GM13977 (cell line): ENCODE results near the gene KIR2DL1.
"Not testable (repeated sequence)": the region's sequence is repeated elsewhere in the genome, so short reads cannot be mapped to it uniquely, and the experiment has no call there.

ENCODE experiments used
- DNase-seq: peaks from one replicate; pipeline ENCODE4 v3.0.0; 2012; ENCODE audit warnings: low spot score
- in situ Hi-C: fragments of 300-500 bp; cut with MboI; formaldehyde crosslinking; loops from one replicate; pipeline ENCODE4 v1.12.0; 2022; ENCODE audit warnings: low sequenced_read_pairs, low pct_unique_long_range_greater_than_20kb, mixed read lengths, inconsistent platforms; ENCODE audit not compliant: unreplicated experiment
- TF ChIP-seq, protein P1 (sequence below): IDR thresholded peaks from 2 replicates; pipeline ENCODE4 v1.5.1; 2012; ENCODE audit warnings: mild to moderate bottlenecking, control low read depth; ENCODE audit not compliant: insufficient read depth; ENCODE audit errors: extremely low read depth, missing control alignments

Gene KIR2DL1

DNA sequence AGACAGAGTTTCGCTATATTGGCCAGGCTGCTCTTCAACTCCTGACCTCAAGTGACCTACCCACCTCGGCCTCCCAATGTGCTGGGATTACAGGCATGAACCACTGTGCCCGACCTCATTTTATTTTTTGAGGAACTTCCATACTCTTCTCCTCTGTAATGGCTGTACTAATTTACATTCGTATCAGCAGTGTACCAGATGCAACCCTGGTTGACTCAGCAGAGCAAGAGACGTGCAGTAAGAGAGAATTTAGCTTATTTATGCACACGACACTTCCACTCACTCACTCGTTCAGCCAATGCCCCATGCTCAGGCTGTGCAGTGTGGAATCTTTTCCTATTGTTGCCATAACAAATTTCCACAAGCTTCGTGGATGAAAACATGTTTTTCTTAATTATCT lies 38.4 kb upstream of the KIR2DL1 start:
- TF ChIP-seq, protein P1, sequence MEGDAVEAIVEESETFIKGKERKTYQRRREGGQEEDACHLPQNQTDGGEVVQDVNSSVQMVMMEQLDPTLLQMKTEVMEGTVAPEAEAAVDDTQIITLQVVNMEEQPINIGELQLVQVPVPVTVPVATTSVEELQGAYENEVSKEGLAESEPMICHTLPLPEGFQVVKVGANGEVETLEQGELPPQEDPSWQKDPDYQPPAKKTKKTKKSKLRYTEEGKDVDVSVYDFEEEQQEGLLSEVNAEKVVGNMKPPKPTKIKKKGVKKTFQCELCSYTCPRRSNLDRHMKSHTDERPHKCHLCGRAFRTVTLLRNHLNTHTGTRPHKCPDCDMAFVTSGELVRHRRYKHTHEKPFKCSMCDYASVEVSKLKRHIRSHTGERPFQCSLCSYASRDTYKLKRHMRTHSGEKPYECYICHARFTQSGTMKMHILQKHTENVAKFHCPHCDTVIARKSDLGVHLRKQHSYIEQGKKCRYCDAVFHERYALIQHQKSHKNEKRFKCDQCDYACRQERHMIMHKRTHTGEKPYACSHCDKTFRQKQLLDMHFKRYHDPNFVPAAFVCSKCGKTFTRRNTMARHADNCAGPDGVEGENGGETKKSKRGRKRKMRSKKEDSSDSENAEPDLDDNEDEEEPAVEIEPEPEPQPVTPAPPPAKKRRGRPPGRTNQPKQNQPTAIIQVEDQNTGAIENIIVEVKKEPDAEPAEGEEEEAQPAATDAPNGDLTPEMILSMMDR, result no peak
- DNase-seq, result no peak
- in situ Hi-C loops, result no loop called here

- DNase-seq, in situ Hi-C loops: not testable (repeated sequence)
Measured at GRCh38 chr19:54738306-54738705, 31.3 kb upstream of the KIR2DL1 start, which contains the start of gene KIR2DL3. KIR2DL3 (plus strand) TSS chr19:54738513; CDS start chr19:54738546, 33 bp downstream.

DNA sequence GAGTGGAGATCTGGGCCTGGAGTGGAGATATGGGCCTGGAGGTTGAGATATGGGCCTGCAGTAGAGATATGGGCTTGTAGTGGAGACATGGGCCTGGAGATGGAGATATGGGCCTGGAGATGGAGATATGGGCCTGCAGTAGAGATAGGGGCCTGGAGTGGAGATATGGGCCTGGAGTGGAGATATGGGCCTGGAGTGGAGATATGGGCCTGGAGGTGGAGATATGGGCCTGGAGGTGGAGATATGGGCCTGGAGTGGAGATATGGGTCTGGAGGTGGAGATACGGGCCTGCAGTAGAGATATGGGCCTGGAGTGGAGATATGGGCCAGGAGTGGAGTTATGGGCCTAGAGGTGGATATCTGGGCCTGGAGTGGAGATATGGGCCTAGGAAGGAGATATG lies 30.9 kb upstream of the KIR2DL1 start:
- DNase-seq, result no peak
- in situ Hi-C loops, result no loop called here
- TF ChIP-seq, protein P1, result no peak

- no peak for DNase-seq
- in situ Hi-C loops, result no loop called here
- TF ChIP-seq, protein P1, result no peak
Measured at GRCh38 chr19:54739587-54740497, 29.8 kb upstream of the KIR2DL1 start.

GRCh38 chr19:54741950-54742349 lies 27.6 kb upstream of the KIR2DL1 start:
- in situ Hi-C loops, DNase-seq: not testable (repeated sequence)

- in situ Hi-C loops, result not testable (repeated sequence)
Measured at GRCh38 chr19:54744080-54744479, 25.5 kb upstream of the KIR2DL1 start.

GRCh38 chr19:54747614-54748322 lies 21.8 kb upstream of the KIR2DL1 start:
- in situ Hi-C loops, result not testable (repeated sequence)

More at GRCh38 chr19:54744080-54744479, 25.5 kb upstream of the KIR2DL1 start:
- DNase-seq, result not testable (repeated sequence)

DNA sequence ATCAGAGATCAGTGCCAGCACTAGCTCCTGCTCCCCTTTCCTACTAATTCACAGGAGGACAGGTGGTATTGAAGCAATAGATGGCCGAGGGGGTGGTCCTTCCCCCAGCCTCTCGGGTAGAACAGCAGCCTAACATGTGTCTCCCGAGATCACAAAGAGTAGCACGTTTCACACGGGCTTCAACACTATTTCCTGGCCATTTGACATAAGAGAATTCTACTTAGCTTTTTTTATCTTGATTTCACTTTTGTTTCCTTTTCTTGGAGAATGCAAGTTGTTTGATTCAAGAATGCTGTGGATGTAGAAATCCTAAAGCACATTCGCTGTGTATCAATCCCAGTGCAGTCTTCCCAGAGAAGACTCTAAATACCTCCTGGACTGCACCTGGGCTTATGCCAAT lies 19.3 kb upstream of the KIR2DL1 start:
- DNase-seq, in situ Hi-C loops: not testable (repeated sequence)

More at GRCh38 chr19:54747614-54748322, 21.8 kb upstream of the KIR2DL1 start:
- not testable (repeated sequence) for DNase-seq

GRCh38 chr19:54756204-54757110 lies 13.1 kb upstream of the KIR2DL1 start:
- in situ Hi-C loops, result not testable (repeated sequence)

GRCh38 chr19:54758577-54758976 lies 11.0 kb upstream of the KIR2DL1 start:
- DNase-seq, in situ Hi-C loops: not testable (repeated sequence)

More at GRCh38 chr19:54756204-54757110, 13.1 kb upstream of the KIR2DL1 start:
- DNase-seq, result not testable (repeated sequence)

GRCh38 chr19:54764219-54764618 lies 5.4 kb upstream of the KIR2DL1 start:
- in situ Hi-C loops, result not testable (repeated sequence)

GRCh38 chr19:54766464-54766863 lies 3.1 kb upstream of the KIR2DL1 start:
- DNase-seq, in situ Hi-C loops: not testable (repeated sequence)

More at GRCh38 chr19:54764219-54764618, 5.4 kb upstream of the KIR2DL1 start:
- not testable (repeated sequence) for DNase-seq

DNA sequence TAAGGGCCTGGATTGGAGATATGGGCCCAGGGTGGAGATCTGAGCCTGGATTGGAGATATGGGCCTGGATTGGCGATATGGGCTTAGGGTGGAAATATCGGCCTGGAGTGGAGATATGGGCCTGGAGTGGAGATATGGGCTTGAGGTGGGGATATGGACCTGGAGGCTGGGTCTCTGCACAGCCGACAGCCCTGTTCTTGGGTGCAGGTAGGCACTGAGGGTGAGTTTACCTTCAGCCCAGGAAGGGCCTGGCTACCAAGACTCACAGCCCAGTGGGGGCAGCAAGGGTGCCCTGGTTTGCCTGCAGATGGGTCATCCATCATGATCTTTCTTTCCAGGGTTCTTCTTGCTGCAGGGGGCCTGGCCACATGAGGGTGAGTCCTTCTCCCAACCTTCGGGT lies 918 bp downstream of the KIR2DL1 start:
- in situ Hi-C loops, DNase-seq: not testable (repeated sequence)
